ENCODE results near the gene FXR1.
A peak's percentile ranks its signal among the peaks of the same experiment; 100 is the strongest.

FXR1 gene

GRCh38 chr3:180911876-180912303, 580 bp upstream of the FXR1 start:
- no peak overlapping the region for H2BK12ac ChIP-seq (ENCODE audit: low read length)
- H3K4me3 ChIP-seq (ENCODE audit: low read length in 2 of 2): peak overlapping the region; percentile 90 to 99
- WGBS, 2 donors (ENCODE audit: extremely low coverage in 2 of 2, insufficient read length in 2 of 2, insufficient replicate concordance in 1 of 2): no CpG with 5 or more reads among the region's 6 CpGs
- no peak for DNase-seq (ENCODE audit: low spot score)
- no peak overlapping the region for H2BK120ac ChIP-seq (ENCODE audit: low read depth, low read length)
- peaks cover 3 to 7% of the 10 kb centered on the region in 2 donors for H3K4me1 ChIP-seq (ENCODE audit: control insufficient read depth in 2 of 2, insufficient read depth in 1 of 2, low read depth in 1 of 2, low read length in 2 of 2)
- no peaks in the 10 kb centered on the region for H3K9me3 ChIP-seq (replicated peaks in 1 of 2; ENCODE audit: control insufficient read depth in 2 of 2, insufficient read depth in 1 of 2, low read depth in 1 of 2, low read length in 2 of 2)
- H2BK5ac ChIP-seq (ENCODE audit: low read length): peak overlapping the region; percentile 93
- no peak overlapping the region for H2BK15ac ChIP-seq (ENCODE audit: low read length)
- peak overlapping the region; percentile 99 for H2AFZ ChIP-seq (ENCODE audit: low read length)
- no peak overlapping the region for H3K23ac ChIP-seq (ENCODE audit: low read depth, low read length, poor library complexity)
- H3K4ac ChIP-seq (ENCODE audit: low read length): no peak overlapping the region
- no peak overlapping the region for H4K8ac ChIP-seq (ENCODE audit: low read depth, low read length)
- H3K27ac ChIP-seq (replicated peaks; ENCODE audit: low read length): no peak overlapping the region
- H2AK5ac ChIP-seq (ENCODE audit: low read depth, low read length): no peak overlapping the region
- no peak overlapping the region for H3K18ac ChIP-seq (ENCODE audit: low read length)
- peaks cover 0 to 2% (median 0%) of the 10 kb centered on the region in 3 experiments for H3K27me3 ChIP-seq (ENCODE audit: control insufficient read depth in 3 of 3, insufficient read depth in 3 of 3, low read depth in 1 of 3, low read length in 3 of 3)
- peak overlapping the region; percentile 37 for H3K4me2 ChIP-seq (ENCODE audit: insufficient read depth, low read length, poor library complexity, severe bottlenecking)
- H3K79me1 ChIP-seq (ENCODE audit: low read depth, low read length): no peaks in the 10 kb centered on the region
- no peak overlapping the region for H3K14ac ChIP-seq (ENCODE audit: low read length)
- no peak overlapping the region for H3K9ac ChIP-seq (ENCODE audit: low read depth, low read length, poor library complexity)
- H3K36me3 ChIP-seq (replicated peaks in 1 of 2; ENCODE audit: control insufficient read depth in 2 of 2, insufficient read depth in 2 of 2, low read length in 2 of 2): peaks cover 0 to 26% of the 10 kb centered on the region in 2 donors
- no peak overlapping the region for H4K91ac ChIP-seq (ENCODE audit: low read depth, low read length, poor library complexity)

- no CpG with 5 or more reads among the region's 19 CpGs for WGBS, 2 donors (ENCODE audit: extremely low coverage in 2 of 2, insufficient read length in 2 of 2, insufficient replicate concordance in 1 of 2)
- H3K27me3 ChIP-seq (ENCODE audit: control insufficient read depth in 3 of 3, insufficient read depth in 3 of 3, low read depth in 1 of 3, low read length in 3 of 3): peaks cover 0 to 2% (median 0%) of the 10 kb centered on the region in 3 experiments
- no peak overlapping the region for H2BK120ac ChIP-seq (ENCODE audit: low read depth, low read length)
- H3K36me3 ChIP-seq (replicated peaks in 1 of 2; ENCODE audit: control insufficient read depth in 2 of 2, insufficient read depth in 2 of 2, low read length in 2 of 2): peaks cover 0 to 44% of the 10 kb centered on the region in 2 donors
- H3K18ac ChIP-seq (ENCODE audit: low read length): no peak overlapping the region
- H3K79me1 ChIP-seq (ENCODE audit: low read depth, low read length): no peaks in the 10 kb centered on the region
- H3K4me3 ChIP-seq (ENCODE audit: low read length in 2 of 2): peak overlapping the region; percentile 90 to 99
- no peak overlapping the region for H2BK5ac ChIP-seq (ENCODE audit: low read length)
- no peak overlapping the region for H2BK12ac ChIP-seq (ENCODE audit: low read length)
- no peak overlapping the region for H2AK5ac ChIP-seq (ENCODE audit: low read depth, low read length)
- H3K9me3 ChIP-seq (replicated peaks in 1 of 2; ENCODE audit: control insufficient read depth in 2 of 2, insufficient read depth in 1 of 2, low read depth in 1 of 2, low read length in 2 of 2): no peaks in the 10 kb centered on the region
- H3K4ac ChIP-seq (ENCODE audit: low read length): no peak overlapping the region
- DNase-seq (ENCODE audit: low spot score): no peak
- no peak overlapping the region for H3K9ac ChIP-seq (ENCODE audit: low read depth, low read length, poor library complexity)
- H4K91ac ChIP-seq (ENCODE audit: low read depth, low read length, poor library complexity): no peak overlapping the region
- peak overlapping the region; percentile 56 for H3K4me2 ChIP-seq (ENCODE audit: insufficient read depth, low read length, poor library complexity, severe bottlenecking)
- H3K4me1 ChIP-seq (ENCODE audit: control insufficient read depth in 2 of 2, insufficient read depth in 1 of 2, low read depth in 1 of 2, low read length in 2 of 2): peaks cover 3 to 7% of the 10 kb centered on the region in 2 donors
- H2BK15ac ChIP-seq (ENCODE audit: low read length): no peak overlapping the region
- H4K8ac ChIP-seq (ENCODE audit: low read depth, low read length): no peak overlapping the region
- no peak overlapping the region for H3K27ac ChIP-seq (replicated peaks; ENCODE audit: low read length)
- H3K14ac ChIP-seq (ENCODE audit: low read length): no peak overlapping the region
- H2AFZ ChIP-seq (ENCODE audit: low read length): no peak overlapping the region
- H3K23ac ChIP-seq (ENCODE audit: low read depth, low read length, poor library complexity): no peak overlapping the region
These were observed 1.3 kb downstream of the FXR1 start for GRCh38 chr3:180913581-180914404.

- Histone ChIP-seq H2AFZ (ENCODE audit: low read length) (no peak overlapping the region), H2BK12ac (ENCODE audit: low read length) (no peak overlapping the region), H2BK120ac (ENCODE audit: low read depth, low read length) (no peak overlapping the region), H3K4me3 (ENCODE audit: low read length in 2 of 2) (no peak overlapping the region), H3K27me3 (ENCODE audit: control insufficient read depth in 3 of 3, insufficient read depth in 3 of 3, low read depth in 1 of 3, low read length in 3 of 3) (no peaks in the 10 kb centered on the region), H3K18ac (ENCODE audit: low read length) (no peak overlapping the region), H3K4me2 (ENCODE audit: insufficient read depth, low read length, poor library complexity, severe bottlenecking) (no peak overlapping the region), H4K91ac (ENCODE audit: low read depth, low read length, poor library complexity) (no peak overlapping the region), H3K4ac (ENCODE audit: low read length) (no peak overlapping the region), H4K8ac (ENCODE audit: low read depth, low read length) (no peak overlapping the region), H3K27ac (replicated peaks; ENCODE audit: low read length) (no peak overlapping the region), H2BK15ac (ENCODE audit: low read length) (no peak overlapping the region), H3K79me1 (ENCODE audit: low read depth, low read length) (no peaks in the 10 kb centered on the region), H3K23ac (ENCODE audit: low read depth, low read length, poor library complexity) (no peak overlapping the region), H3K9ac (ENCODE audit: low read depth, low read length, poor library complexity) (no peak overlapping the region), H2BK5ac (ENCODE audit: low read length) (no peak overlapping the region), H3K36me3 (replicated peaks in 1 of 2; ENCODE audit: control insufficient read depth in 2 of 2, insufficient read depth in 2 of 2, low read length in 2 of 2) (peaks cover 0 to 86% of the 10 kb centered on the region in 2 donors), H3K14ac (ENCODE audit: low read length) (no peak overlapping the region), H3K9me3 (replicated peaks in 1 of 2; ENCODE audit: control insufficient read depth in 2 of 2, insufficient read depth in 1 of 2, low read depth in 1 of 2, low read length in 2 of 2) (no peaks in the 10 kb centered on the region), H2AK5ac (ENCODE audit: low read depth, low read length) (no peak overlapping the region), H3K4me1 (ENCODE audit: control insufficient read depth in 2 of 2, insufficient read depth in 1 of 2, low read depth in 1 of 2, low read length in 2 of 2) (peaks cover 3 to 7% of the 10 kb centered on the region in 2 donors)
- no peak for DNase-seq (ENCODE audit: low spot score)
- no CpG with 5 or more reads among the region's 1 CpG for WGBS, 2 donors (ENCODE audit: extremely low coverage in 2 of 2, insufficient read length in 2 of 2, insufficient replicate concordance in 1 of 2)
These were observed 6.1 kb downstream of the FXR1 start for GRCh38 chr3:180918542-180918941.

GRCh38 chr3:180922242-180922641, 9.8 kb downstream of the FXR1 start:
- H2AK5ac ChIP-seq (ENCODE audit: low read depth, low read length): no peak overlapping the region
- no peak overlapping the region for H2BK5ac ChIP-seq (ENCODE audit: low read length)
- no peak overlapping the region for H3K4me3 ChIP-seq (ENCODE audit: low read length in 2 of 2)
- no peak overlapping the region for H3K27ac ChIP-seq (replicated peaks; ENCODE audit: low read length)
- H3K23ac ChIP-seq (ENCODE audit: low read depth, low read length, poor library complexity): no peak overlapping the region
- H3K4me1 ChIP-seq (ENCODE audit: control insufficient read depth in 2 of 2, insufficient read depth in 1 of 2, low read depth in 1 of 2, low read length in 2 of 2): no peaks in the 10 kb centered on the region
- DNase-seq (ENCODE audit: low spot score): no peak
- H2BK15ac ChIP-seq (ENCODE audit: low read length): no peak overlapping the region
- no peak overlapping the region for H3K4me2 ChIP-seq (ENCODE audit: insufficient read depth, low read length, poor library complexity, severe bottlenecking)
- H3K18ac ChIP-seq (ENCODE audit: low read length): no peak overlapping the region
- peaks cover 0 to 68% of the 10 kb centered on the region in 2 donors for H3K36me3 ChIP-seq (replicated peaks in 1 of 2; ENCODE audit: control insufficient read depth in 2 of 2, insufficient read depth in 2 of 2, low read length in 2 of 2)
- H4K91ac ChIP-seq (ENCODE audit: low read depth, low read length, poor library complexity): no peak overlapping the region
- no peak overlapping the region for H4K8ac ChIP-seq (ENCODE audit: low read depth, low read length)
- no peak overlapping the region for H2BK120ac ChIP-seq (ENCODE audit: low read depth, low read length)
- no peak overlapping the region for H2AFZ ChIP-seq (ENCODE audit: low read length)
- H3K9me3 ChIP-seq (replicated peaks in 1 of 2; ENCODE audit: control insufficient read depth in 2 of 2, insufficient read depth in 1 of 2, low read depth in 1 of 2, low read length in 2 of 2): peaks cover 0 to under 1% of the 10 kb centered on the region in 2 donors
- no peak overlapping the region for H2BK12ac ChIP-seq (ENCODE audit: low read length)
- no peak overlapping the region for H3K9ac ChIP-seq (ENCODE audit: low read depth, low read length, poor library complexity)
- no peaks in the 10 kb centered on the region for H3K27me3 ChIP-seq (ENCODE audit: control insufficient read depth in 3 of 3, insufficient read depth in 3 of 3, low read depth in 1 of 3, low read length in 3 of 3)
- H3K4ac ChIP-seq (ENCODE audit: low read length): no peak overlapping the region
- peaks cover 2% of the 10 kb centered on the region for H3K79me1 ChIP-seq (ENCODE audit: low read depth, low read length)
- H3K14ac ChIP-seq (ENCODE audit: low read length): no peak overlapping the region

Data from neuronal stem cell (in vitro differentiated cells).